GM12872 (cell line): ENCODE data around the gene PLA2G6.

Experiments
- CTCF ChIP-seq: IDR thresholded peaks from 3 replicates; pipeline ENCODE4 v1.5.1; 2011; ENCODE audit warnings: low read depth, mild to moderate bottlenecking, low read length, moderate library complexity; ENCODE audit not compliant: insufficient read depth

PLA2G6 gene

GRCh38 chr22:38151126-38151500 lies 30.5 kb downstream of the PLA2G6 start:
- no peak for TF ChIP-seq CTCF

GRCh38 chr22:38148245-38148644 lies 33.4 kb downstream of the PLA2G6 start:
- no peak for TF ChIP-seq CTCF

- TF ChIP-seq CTCF, result no peak
These were observed 37.6 kb downstream of the PLA2G6 start for GRCh38 chr22:38144025-38144405.

- no peak for TF ChIP-seq CTCF
These were observed 39.0 kb downstream of the PLA2G6 start for GRCh38 chr22:38142606-38143005.

DNA sequence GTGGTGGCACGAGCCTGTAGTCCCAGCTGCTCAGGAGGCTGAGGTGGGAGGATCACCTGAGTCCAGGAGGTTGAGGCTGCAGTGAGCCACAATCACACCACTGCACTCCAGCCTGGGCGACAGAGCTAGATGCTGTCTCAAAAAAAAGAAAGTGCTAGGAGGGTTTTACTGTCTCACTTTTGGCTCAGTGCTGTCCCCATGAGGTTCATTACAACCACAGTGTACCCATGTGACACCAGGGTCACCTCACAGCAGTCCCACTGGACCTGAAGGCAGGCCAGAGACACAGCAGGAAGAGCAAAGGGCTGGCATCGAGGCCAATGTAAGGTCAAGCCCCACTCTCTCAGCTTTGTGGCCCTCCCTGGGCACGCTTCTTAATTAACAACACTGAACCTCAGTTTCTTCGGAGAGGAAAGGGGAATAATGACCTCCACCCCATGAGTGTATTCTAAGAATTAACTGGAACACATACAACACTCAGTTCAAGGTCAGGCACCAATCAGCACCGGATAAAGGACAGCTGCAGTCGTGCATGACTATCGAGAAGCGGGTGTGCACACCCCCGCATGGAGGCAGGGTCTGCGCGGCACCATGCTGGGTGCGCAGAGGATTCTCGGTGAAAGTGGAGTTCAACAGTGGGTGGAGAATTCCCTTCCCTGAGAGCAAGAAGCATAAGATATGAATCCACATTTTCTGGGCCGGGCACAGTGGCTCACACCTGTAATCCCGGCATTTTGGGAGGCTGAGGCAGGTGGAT lies 40.2 kb downstream of the PLA2G6 start:
- TF ChIP-seq CTCF, result no peak

DNA sequence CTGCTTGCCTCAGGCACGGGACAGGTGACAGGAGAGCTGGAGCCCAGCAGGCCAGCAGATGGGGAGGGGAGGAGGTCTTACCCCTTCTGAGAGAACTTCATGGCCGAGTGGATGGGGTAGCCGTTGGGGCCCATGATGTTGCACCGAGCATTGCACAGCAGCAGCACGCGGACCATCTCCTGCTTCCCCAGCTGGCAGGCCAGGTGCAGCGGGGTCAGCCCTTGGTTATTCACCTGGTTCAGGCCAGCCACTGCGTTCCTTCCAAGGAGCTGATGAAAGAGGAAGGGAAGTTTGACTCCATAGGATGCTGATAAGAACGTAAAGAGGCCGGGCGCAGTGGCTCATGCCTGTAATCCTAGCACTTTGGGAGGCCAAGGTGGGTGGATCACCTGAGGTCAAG lies 41.7 kb downstream of the PLA2G6 start:
- no peak for TF ChIP-seq CTCF

- TF ChIP-seq CTCF, result no peak
These were observed 42.7 kb downstream of the PLA2G6 start for GRCh38 chr22:38138961-38139360.
